ENCODE results near the gene ATG10. TPM values are rescaled to one million over a fixed set of nuclear protein-coding genes. Genes with fewer than 3 reads are reported as not detected.
"Not testable (repeated sequence)": the region's sequence is repeated elsewhere in the genome, so short reads cannot be mapped to it uniquely, and the experiment has no call there.

ATG10 gene
- total RNA-seq, 1 experiment from 2014 or later: 13.1 TPM

- not testable (repeated sequence) for DNase-seq (ENCODE audit: low read depth)
Observed at GRCh38 chr5:81982172-81982685, 10.4 kb downstream of the ATG10 start.

GRCh38 chr5:81983148-81983547, 11.3 kb downstream of the ATG10 start:
- DNase-seq (ENCODE audit: low read depth): not testable (repeated sequence)

- not testable (repeated sequence) for DNase-seq (ENCODE audit: low read depth)
Observed at GRCh38 chr5:81983563-81983962, 11.7 kb downstream of the ATG10 start.

- no peak for DNase-seq (ENCODE audit: low read depth)
Observed at GRCh38 chr5:81986126-81986525, 14.3 kb downstream of the ATG10 start.

- DNase-seq (ENCODE audit: low read depth): no peak
Observed at GRCh38 chr5:81989204-81989603, 17.4 kb downstream of the ATG10 start.

GRCh38 chr5:81994679-81995078, 22.9 kb downstream of the ATG10 start:
- DNase-seq (ENCODE audit: low read depth): peak; percentile 34

- DNase-seq (ENCODE audit: low read depth): no peak
Observed at GRCh38 chr5:81995407-81995806, 23.6 kb downstream of the ATG10 start.

GRCh38 chr5:82004511-82004910, 32.7 kb downstream of the ATG10 start:
- peak; percentile 82 for DNase-seq (ENCODE audit: low read depth)

GRCh38 chr5:82009869-82010268, 38.0 kb downstream of the ATG10 start:
- DNase-seq (ENCODE audit: low read depth): not testable (repeated sequence)

GRCh38 chr5:82010696-82011095, 38.9 kb downstream of the ATG10 start:
- no peak for DNase-seq (ENCODE audit: low read depth)

GRCh38 chr5:82011761-82012160, 39.9 kb downstream of the ATG10 start:
- peak; percentile 26 for DNase-seq (ENCODE audit: low read depth)

- DNase-seq (ENCODE audit: low read depth): not testable (repeated sequence)
Observed at GRCh38 chr5:82014644-82015043, 42.8 kb downstream of the ATG10 start.

GRCh38 chr5:82018462-82018861, 46.6 kb downstream of the ATG10 start:
- DNase-seq (ENCODE audit: low read depth): peak; percentile 22

GRCh38 chr5:82019342-82020138, 47.7 kb downstream of the ATG10 start:
- no peak for DNase-seq (ENCODE audit: low read depth)

GRCh38 chr5:82022499-82022898, 50.7 kb downstream of the ATG10 start:
- DNase-seq (ENCODE audit: low read depth): no peak

GRCh38 chr5:82023644-82024043, 51.8 kb downstream of the ATG10 start:
- no peak for DNase-seq (ENCODE audit: low read depth)

- no peak for DNase-seq (ENCODE audit: low read depth)
Observed at GRCh38 chr5:82031220-82032119, 59.6 kb downstream of the ATG10 start.

- not testable (repeated sequence) for DNase-seq (ENCODE audit: low read depth)
Observed at GRCh38 chr5:82042894-82043293, 71.1 kb downstream of the ATG10 start.

- no peak for DNase-seq (ENCODE audit: low read depth)
Observed at GRCh38 chr5:82044010-82044409, 72.2 kb downstream of the ATG10 start.

- DNase-seq (ENCODE audit: low read depth): peak; percentile 75
Observed at GRCh38 chr5:82045554-82046275, 73.9 kb downstream of the ATG10 start.

- peak; percentile 53 for DNase-seq (ENCODE audit: low read depth)
Observed at GRCh38 chr5:82046276-82046647, 74.4 kb downstream of the ATG10 start.

GRCh38 chr5:82050955-82051354, 79.1 kb downstream of the ATG10 start:
- peak; percentile 75 for DNase-seq (ENCODE audit: low read depth)

Measured in LHCN-M2 (cell line).